HepG2 (cell line): ENCODE measurements around the gene NIN. TPM values are rescaled to one million over a fixed set of nuclear protein-coding genes. Genes with fewer than 3 reads are reported as not detected.

ENCODE experiments used
- E2F5 ChIP-seq: sonication (generic); formaldehyde crosslinking; conservative IDR thresholded peaks from 2 replicates; pipeline ENCODE4 v1.4.0; 2020; ENCODE audit warnings: missing genetic modification reagents
- ESRRA ChIP-seq: sonication (generic); formaldehyde crosslinking; IDR thresholded peaks from 2 replicates; pipeline ENCODE4 v1.5.1; 2020; ENCODE audit warnings: mild to moderate bottlenecking, low read depth, missing genetic modification reagents
- HES4 ChIP-seq: sonication (generic); formaldehyde crosslinking; IDR thresholded peaks from 2 replicates; pipeline ENCODE4 v1.9.0; 2021; ENCODE audit warnings: mild to moderate bottlenecking, missing genetic modification reagents, borderline replicate concordance
- MLLT10 ChIP-seq: sonication (generic); formaldehyde crosslinking; IDR thresholded peaks from 2 replicates; pipeline ENCODE4 v1.4.0; 2020; ENCODE audit warnings: missing genetic modification reagents
- PRDM10 ChIP-seq: sonication (generic); formaldehyde crosslinking; IDR thresholded peaks from 2 replicates; pipeline ENCODE4 v1.4.0; 2020; ENCODE audit warnings: low read depth, missing genetic modification reagents
- PRPF4 ChIP-seq: fragments of 200-400 bp; formaldehyde crosslinking; IDR thresholded peaks from 2 replicates; pipeline ENCODE4 v1.6.1; 2016; ENCODE audit warnings: low read length, low read depth; ENCODE audit not compliant: poor library complexity, severe bottlenecking
- RFXAP ChIP-seq: sonication (generic); formaldehyde crosslinking; IDR thresholded peaks from 2 replicates; pipeline ENCODE4 v1.4.0; 2020; ENCODE audit warnings: missing genetic modification reagents, borderline replicate concordance
- SUZ12 ChIP-seq: fragments of 150-350 bp; IDR thresholded peaks from 2 replicates; pipeline ENCODE4 v1.6.1; 2014; ENCODE audit warnings: low read depth, low read length
- TCF12 ChIP-seq, 2 experiments: fragments of 450-650 bp in 1 of 2; sonication (generic) in 1 of 2; formaldehyde crosslinking in 1 of 2; IDR thresholded peaks; 2 replicates each; pipeline versions ENCODE4 v1.6.1 to v1.8.0; 2017 to 2022; ENCODE audit warnings: antibody characterized with exemption in 1 of 2, mild to moderate bottlenecking in 1 of 2, missing genetic modification reagents in 1 of 2, moderate library complexity in 1 of 2
- U2AF1 ChIP-seq: fragments of 200-400 bp; formaldehyde crosslinking; optimal IDR thresholded peaks from 2 replicates; pipeline ENCODE3; 2017; ENCODE audit warnings: mild to moderate bottlenecking, low read depth, low read length
- ZFP41 ChIP-seq: sonication (generic); formaldehyde crosslinking; IDR thresholded peaks from 2 replicates; pipeline ENCODE4 v1.4.0; 2020; ENCODE audit warnings: mild to moderate bottlenecking, missing genetic modification reagents, borderline replicate concordance
- ZNF431 ChIP-seq: sonication (generic); formaldehyde crosslinking; IDR thresholded peaks from 2 replicates; pipeline ENCODE4 v1.9.0; 2022; ENCODE audit warnings: missing genetic modification reagents, low read depth, mild to moderate bottlenecking, borderline replicate concordance
- ZNF747 ChIP-seq: sonication (generic); formaldehyde crosslinking; IDR thresholded peaks from 2 replicates; pipeline ENCODE4 v1.8.1; 2023; ENCODE audit warnings: missing genetic modification reagents, mild to moderate bottlenecking, borderline replicate concordance
- ZNF790 ChIP-seq: sonication (generic); formaldehyde crosslinking; IDR thresholded peaks from 2 replicates; pipeline ENCODE4 v1.8.0; 2022; ENCODE audit warnings: missing genetic modification reagents, mild to moderate bottlenecking, borderline replicate concordance
- polyA plus RNA-seq, 8 experiments: library from polyadenylated mRNA; depleted of rRNA in 3 of 8; stranded (reverse) in 7 of 8; unstranded in 1 of 8; fragments of >200 nt; fragmentation: Illumina TruSeq in 4 of 8; extraction: Trizol in 4 of 8; gene quantifications; 2 replicates each; pipeline versions ENCODE4 v1.2.1 to v1.2.3, GENCODE V29; 2011 to 2016; ENCODE audit warnings: low read depth in 4 of 8, missing spikeins in 1 of 8, mixed read lengths in 1 of 8; ENCODE audit not compliant: insufficient read depth in 1 of 8
- total RNA-seq, 5 experiments: library from RNA; depleted of rRNA; stranded (reverse); fragments of >200 nt; fragmentation: Illumina TruSeq; extraction: Trizol; gene quantifications; 2 replicates each; pipeline ENCODE4 v1.2.3, GENCODE V29; 2016; ENCODE audit warnings: low read depth in 1 of 5
- TF ChIP-seq, protein P1 (sequence below): sonication (generic); formaldehyde crosslinking; IDR thresholded peaks from 2 replicates; pipeline ENCODE4 v1.4.0; 2020; ENCODE audit warnings: missing genetic modification reagents
- TF ChIP-seq, protein P2 (sequence below): sonication (generic); formaldehyde crosslinking; conservative IDR thresholded peaks from 2 replicates; pipeline ENCODE4 v1.4.0; 2020; ENCODE audit warnings: mild to moderate bottlenecking, missing genetic modification reagents, moderate library complexity

NIN gene
- total and polyA plus RNA-seq, 2 of the 13 experiments (the other 11 are each of a cell fraction or from before 2014, with no cell fraction given), result 2.8 to 9.7 TPM

- TF ChIP-seq, protein P1, sequence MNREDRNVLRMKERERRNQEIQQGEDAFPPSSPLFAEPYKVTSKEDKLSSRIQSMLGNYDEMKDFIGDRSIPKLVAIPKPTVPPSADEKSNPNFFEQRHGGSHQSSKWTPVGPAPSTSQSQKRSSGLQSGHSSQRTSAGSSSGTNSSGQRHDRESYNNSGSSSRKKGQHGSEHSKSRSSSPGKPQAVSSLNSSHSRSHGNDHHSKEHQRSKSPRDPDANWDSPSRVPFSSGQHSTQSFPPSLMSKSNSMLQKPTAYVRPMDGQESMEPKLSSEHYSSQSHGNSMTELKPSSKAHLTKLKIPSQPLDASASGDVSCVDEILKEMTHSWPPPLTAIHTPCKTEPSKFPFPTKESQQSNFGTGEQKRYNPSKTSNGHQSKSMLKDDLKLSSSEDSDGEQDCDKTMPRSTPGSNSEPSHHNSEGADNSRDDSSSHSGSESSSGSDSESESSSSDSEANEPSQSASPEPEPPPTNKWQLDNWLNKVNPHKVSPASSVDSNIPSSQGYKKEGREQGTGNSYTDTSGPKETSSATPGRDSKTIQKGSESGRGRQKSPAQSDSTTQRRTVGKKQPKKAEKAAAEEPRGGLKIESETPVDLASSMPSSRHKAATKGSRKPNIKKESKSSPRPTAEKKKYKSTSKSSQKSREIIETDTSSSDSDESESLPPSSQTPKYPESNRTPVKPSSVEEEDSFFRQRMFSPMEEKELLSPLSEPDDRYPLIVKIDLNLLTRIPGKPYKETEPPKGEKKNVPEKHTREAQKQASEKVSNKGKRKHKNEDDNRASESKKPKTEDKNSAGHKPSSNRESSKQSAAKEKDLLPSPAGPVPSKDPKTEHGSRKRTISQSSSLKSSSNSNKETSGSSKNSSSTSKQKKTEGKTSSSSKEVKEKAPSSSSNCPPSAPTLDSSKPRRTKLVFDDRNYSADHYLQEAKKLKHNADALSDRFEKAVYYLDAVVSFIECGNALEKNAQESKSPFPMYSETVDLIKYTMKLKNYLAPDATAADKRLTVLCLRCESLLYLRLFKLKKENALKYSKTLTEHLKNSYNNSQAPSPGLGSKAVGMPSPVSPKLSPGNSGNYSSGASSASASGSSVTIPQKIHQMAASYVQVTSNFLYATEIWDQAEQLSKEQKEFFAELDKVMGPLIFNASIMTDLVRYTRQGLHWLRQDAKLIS (CRISPR knock-in tag), result no peak
- TF ChIP-seq PRDM10 (CRISPR knock-in tag) (no peak), MLLT10 (no peak), HES4 (CRISPR knock-in tag) (no peak), ZNF790 (no peak), ZNF747 (CRISPR knock-in tag) (no peak), ZFP41 (CRISPR knock-in tag) (no peak), ESRRA (CRISPR knock-in tag) (no peak; the same call in none of the 2 replicates), TCF12 (IDR thresholded peaks at IDR 0.05) (no peak), TCF12 (CRISPR knock-in tag; IDR thresholded peaks at IDR 0.05) (no peak), PRPF4 (no peak), U2AF1 (no peak), RFXAP (CRISPR knock-in tag) (no peak), ZNF431 (CRISPR knock-in tag) (no peak), E2F5 (CRISPR knock-in tag) (no peak), SUZ12 (no peak)
- TF ChIP-seq, protein P2, sequence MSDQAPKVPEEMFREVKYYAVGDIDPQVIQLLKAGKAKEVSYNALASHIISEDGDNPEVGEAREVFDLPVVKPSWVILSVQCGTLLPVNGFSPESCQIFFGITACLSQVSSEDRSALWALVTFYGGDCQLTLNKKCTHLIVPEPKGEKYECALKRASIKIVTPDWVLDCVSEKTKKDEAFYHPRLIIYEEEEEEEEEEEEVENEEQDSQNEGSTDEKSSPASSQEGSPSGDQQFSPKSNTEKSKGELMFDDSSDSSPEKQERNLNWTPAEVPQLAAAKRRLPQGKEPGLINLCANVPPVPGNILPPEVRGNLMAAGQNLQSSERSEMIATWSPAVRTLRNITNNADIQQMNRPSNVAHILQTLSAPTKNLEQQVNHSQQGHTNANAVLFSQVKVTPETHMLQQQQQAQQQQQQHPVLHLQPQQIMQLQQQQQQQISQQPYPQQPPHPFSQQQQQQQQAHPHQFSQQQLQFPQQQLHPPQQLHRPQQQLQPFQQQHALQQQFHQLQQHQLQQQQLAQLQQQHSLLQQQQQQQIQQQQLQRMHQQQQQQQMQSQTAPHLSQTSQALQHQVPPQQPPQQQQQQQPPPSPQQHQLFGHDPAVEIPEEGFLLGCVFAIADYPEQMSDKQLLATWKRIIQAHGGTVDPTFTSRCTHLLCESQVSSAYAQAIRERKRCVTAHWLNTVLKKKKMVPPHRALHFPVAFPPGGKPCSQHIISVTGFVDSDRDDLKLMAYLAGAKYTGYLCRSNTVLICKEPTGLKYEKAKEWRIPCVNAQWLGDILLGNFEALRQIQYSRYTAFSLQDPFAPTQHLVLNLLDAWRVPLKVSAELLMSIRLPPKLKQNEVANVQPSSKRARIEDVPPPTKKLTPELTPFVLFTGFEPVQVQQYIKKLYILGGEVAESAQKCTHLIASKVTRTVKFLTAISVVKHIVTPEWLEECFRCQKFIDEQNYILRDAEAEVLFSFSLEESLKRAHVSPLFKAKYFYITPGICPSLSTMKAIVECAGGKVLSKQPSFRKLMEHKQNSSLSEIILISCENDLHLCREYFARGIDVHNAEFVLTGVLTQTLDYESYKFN, result peak; percentile 92
Observed at GRCh38 chr14:50875359-50876070, 44.6 kb upstream of the NIN start (continued).
